Transverse colon (tissue), 4 donors: ENCODE measurements around the gene CCL2. TPM values are rescaled to one million over a fixed set of nuclear protein-coding genes. Genes with fewer than 3 reads are reported as not detected.

Source experiments
- DNase-seq: peaks from one replicate; pipeline ENCODE4 v3.0.0-alpha.2; 2019
- H3K27ac ChIP-seq, 4 donors: fragments of 200-600 bp; sonication (generic); 2 replicates each; pipeline ENCODE4 v1.5.1; 2016 to 2018; ENCODE audit warnings: inconsistent platforms in 4 of 4
- H3K27me3 ChIP-seq: fragments of 200-600 bp; sonication (generic); 2 replicates; pipeline ENCODE4 v1.5.1; 2017; ENCODE audit warnings: inconsistent platforms
- H3K36me3 ChIP-seq, 4 donors: fragments of 200-600 bp; sonication (generic); 2 replicates each; pipeline ENCODE4 v1.5.1; 2017 to 2019; ENCODE audit warnings: inconsistent platforms in 4 of 4
- H3K4me1 ChIP-seq, 4 donors: fragments of 200-600 bp; sonication (generic); 2 replicates each; pipeline ENCODE4 v1.5.1; 2017 to 2020; ENCODE audit warnings: inconsistent platforms in 4 of 4
- H3K4me3 ChIP-seq, 4 donors: fragments of 200-600 bp; sonication (generic); 1 replicate in 1 of 4; 2 replicates in 3 of 4; pipeline versions ENCODE4 v1.5.1 to v1.6.1; 2017 to 2019; ENCODE audit warnings: inconsistent platforms in 4 of 4
- H3K9me3 ChIP-seq, 2 donors: fragments of 200-600 bp; sonication (generic); 2 replicates each; pipeline ENCODE4 v1.5.1; 2017 to 2019; ENCODE audit warnings: inconsistent platforms in 2 of 2
- EP300 ChIP-seq: sonication (generic); formaldehyde crosslinking; IDR thresholded peaks from one replicate; pipeline ENCODE4 v1.6.1; 2017; ENCODE audit warnings: antibody characterized with exemption, low read depth
- POLR2A ChIP-seq: fragments of 450-650 bp; IDR thresholded peaks from one replicate; pipeline ENCODE4 v1.6.1; 2016; ENCODE audit warnings: antibody characterized with exemption, mild to moderate bottlenecking, moderate library complexity
- POLR2AphosphoS5 ChIP-seq, 3 donors: sonication (generic); formaldehyde crosslinking; IDR thresholded peaks; one replicate each; pipeline ENCODE4 v1.6.1; 2016; ENCODE audit warnings: antibody characterized with exemption in 3 of 3
- WGBS, 2 donors: methylation state at CpG; one replicate each; pipeline ENCODE4 v1.1.5; 2018; ENCODE audit warnings: low coverage in 1 of 2; 5-methylcytosine and 5-hydroxymethylcytosine counted together
- in situ Hi-C, 4 donors: fragments of 200-750 bp; cut with MboI; loops; one replicate each; pipeline versions ENCODE4 v1.15.0 to v1.15.1; 2017; ENCODE audit warnings: low sequenced_read_pairs in 3 of 4, low pct_ligation_motif_present in 1 of 4, low pct_unique_long_range_greater_than_20kb in 1 of 4
- intact Hi-C: fragments of 100-400 bp; cut with DNase I; formaldehyde crosslinking; loops from one replicate; pipeline ENCODE4 v1.15.1; 2023; ENCODE audit warnings: low total_unique reads
- total RNA-seq, 4 donors: library from RNA; depleted of rRNA; stranded (reverse); fragments of >200 nt; gene quantifications; one replicate each; pipeline ENCODE4 v1.1.0, GENCODE V29; 2016
- TF ChIP-seq, protein P1 (sequence below), 5 experiments: fragments of 200-600 bp in 3 of 5; fragments of 450-650 bp in 2 of 5; sonication (generic) in 3 of 5; IDR thresholded peaks; 1 replicate in 2 of 5; 2 replicates in 3 of 5; pipeline ENCODE4 v1.5.1; 2016 to 2017; ENCODE audit warnings: antibody characterized with exemption in 5 of 5, inconsistent platforms in 3 of 5, mild to moderate bottlenecking in 2 of 5, moderate library complexity in 1 of 5

The CCL2 gene
- total RNA-seq, 4 donors from 2014 or later = 9.1 to 147 (median 77.6) TPM

DNA sequence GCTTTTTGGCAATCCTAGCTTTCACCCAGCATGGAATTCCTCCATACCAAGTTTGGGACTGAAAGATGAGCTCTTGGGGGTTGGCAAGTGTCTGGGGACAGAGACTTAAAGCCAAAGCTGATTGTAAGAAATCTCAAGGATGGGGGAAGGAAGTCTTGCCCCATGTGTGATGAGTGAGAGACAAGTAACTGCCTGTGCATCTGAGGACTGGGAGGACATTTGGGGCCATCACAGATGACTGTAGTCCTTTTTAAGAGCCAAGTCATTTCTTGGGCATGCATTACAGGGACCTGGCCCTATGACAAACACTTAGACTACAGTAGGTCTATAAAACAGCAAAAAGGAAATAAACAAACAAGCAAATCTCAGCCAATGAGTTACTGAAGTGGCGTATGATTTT, 36.3 kb upstream of the CCL2 start:
- DNase-seq = no peak
- TF ChIP-seq EP300 (no peak), POLR2AphosphoS5 (IDR thresholded peaks at IDR 0.05) (no peak), POLR2A (no peak)
- TF ChIP-seq, protein P1, sequence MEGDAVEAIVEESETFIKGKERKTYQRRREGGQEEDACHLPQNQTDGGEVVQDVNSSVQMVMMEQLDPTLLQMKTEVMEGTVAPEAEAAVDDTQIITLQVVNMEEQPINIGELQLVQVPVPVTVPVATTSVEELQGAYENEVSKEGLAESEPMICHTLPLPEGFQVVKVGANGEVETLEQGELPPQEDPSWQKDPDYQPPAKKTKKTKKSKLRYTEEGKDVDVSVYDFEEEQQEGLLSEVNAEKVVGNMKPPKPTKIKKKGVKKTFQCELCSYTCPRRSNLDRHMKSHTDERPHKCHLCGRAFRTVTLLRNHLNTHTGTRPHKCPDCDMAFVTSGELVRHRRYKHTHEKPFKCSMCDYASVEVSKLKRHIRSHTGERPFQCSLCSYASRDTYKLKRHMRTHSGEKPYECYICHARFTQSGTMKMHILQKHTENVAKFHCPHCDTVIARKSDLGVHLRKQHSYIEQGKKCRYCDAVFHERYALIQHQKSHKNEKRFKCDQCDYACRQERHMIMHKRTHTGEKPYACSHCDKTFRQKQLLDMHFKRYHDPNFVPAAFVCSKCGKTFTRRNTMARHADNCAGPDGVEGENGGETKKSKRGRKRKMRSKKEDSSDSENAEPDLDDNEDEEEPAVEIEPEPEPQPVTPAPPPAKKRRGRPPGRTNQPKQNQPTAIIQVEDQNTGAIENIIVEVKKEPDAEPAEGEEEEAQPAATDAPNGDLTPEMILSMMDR (IDR thresholded peaks at IDR 0.05) = no peak
- Histone ChIP-seq H3K27ac (no peak overlapping the region), H3K9me3 (no peaks in the 10 kb centered on the region), H3K4me1 (no peaks in the 10 kb centered on the region), H3K4me3 (no peak overlapping the region), H3K36me3 (no peaks in the 10 kb centered on the region), H3K27me3 (no peaks in the 10 kb centered on the region)
- in situ Hi-C loops (no loop called here), intact Hi-C loops (no loop called here)
- 57 to 84% methylated on average over 1 of the region's 1 CpG for WGBS, 2 donors

DNA sequence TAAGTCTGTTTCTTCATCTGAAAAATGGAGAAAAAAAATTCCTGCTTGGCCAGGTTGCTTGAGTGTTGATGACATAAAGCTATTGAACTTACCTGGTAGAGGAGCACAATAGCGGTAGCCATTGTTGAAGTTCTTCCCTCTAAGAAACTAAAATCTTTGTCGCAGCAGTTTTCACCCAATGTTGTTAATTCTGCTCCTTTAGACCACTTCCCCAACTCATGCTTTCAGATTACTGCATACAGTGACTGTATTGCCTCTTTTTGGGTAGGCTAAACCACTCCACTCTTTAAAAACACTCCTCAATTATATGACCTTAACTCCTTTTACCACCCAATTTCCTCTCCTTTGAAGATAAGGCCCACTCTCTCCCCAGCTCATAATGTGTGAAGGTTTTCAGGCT, 35.7 kb upstream of the CCL2 start:
- TF ChIP-seq POLR2AphosphoS5 (IDR thresholded peaks at IDR 0.05) = no peak
- TF ChIP-seq EP300 = no peak
- no peak for TF ChIP-seq POLR2A
- TF ChIP-seq, protein P1 (IDR thresholded peaks at IDR 0.05) = no peak
- Histone ChIP-seq H3K27me3 (no peaks in the 10 kb centered on the region), H3K9me3 (no peaks in the 10 kb centered on the region), H3K36me3 (no peaks in the 10 kb centered on the region), H3K4me1 (no peaks in the 10 kb centered on the region), H3K4me3 (no peak overlapping the region), H3K27ac (no peak overlapping the region)
- DNase-seq = no peak
- 67 to 70% methylated on average over 2 of the region's 2 CpGs for WGBS, 2 donors
- intact Hi-C loops = no loop called here
- in situ Hi-C loops = no loop called here

DNA sequence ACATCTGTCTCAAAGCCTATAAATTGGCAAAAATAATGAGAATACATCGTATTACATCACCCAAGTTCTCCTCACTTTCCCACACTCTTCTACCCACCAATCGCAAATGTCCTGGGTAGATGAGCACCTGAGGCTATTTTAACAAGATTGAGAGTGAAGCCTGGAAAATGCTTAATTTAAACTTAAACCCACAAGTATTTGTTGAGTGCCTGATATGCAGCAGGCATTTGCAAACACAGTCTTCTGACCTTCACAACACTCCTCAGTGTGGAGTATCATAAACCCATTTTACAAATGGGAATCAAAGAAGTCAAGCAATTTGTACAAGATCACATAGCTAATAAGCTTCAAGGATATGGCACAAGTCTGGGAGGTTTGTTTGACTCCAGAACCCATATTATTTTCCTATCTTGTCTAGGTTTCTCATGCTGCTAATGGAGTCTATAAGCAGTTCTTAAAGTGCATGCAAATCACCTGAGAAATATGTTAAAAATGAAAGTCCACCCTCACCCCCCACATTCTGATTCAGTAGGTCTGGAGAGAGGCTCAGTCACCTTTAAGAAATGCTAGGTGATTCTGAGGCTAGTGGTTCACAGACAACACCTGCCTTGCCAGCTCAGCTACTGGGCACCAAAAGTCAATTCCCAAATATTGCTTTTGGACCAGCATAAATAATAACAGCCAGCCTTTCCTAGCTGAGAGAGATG, 34.9 kb upstream of the CCL2 start:
- Histone ChIP-seq H3K9me3 (no peaks in the 10 kb centered on the region), H3K36me3 (no peaks in the 10 kb centered on the region), H3K4me3 (no peak overlapping the region), H3K4me1 (no peaks in the 10 kb centered on the region), H3K27ac (no peak overlapping the region), H3K27me3 (no peaks in the 10 kb centered on the region)
- in situ Hi-C loops (no loop called here), intact Hi-C loops (no loop called here)
- no peak for DNase-seq
- no peak for TF ChIP-seq POLR2A
- TF ChIP-seq, protein P1 (IDR thresholded peaks at IDR 0.05) = no peak
- TF ChIP-seq POLR2AphosphoS5 (IDR thresholded peaks at IDR 0.05) = no peak
- no peak for TF ChIP-seq EP300
- WGBS, 2 donors = 73 to 92% methylated on average over 2 of the region's 2 CpGs

DNA sequence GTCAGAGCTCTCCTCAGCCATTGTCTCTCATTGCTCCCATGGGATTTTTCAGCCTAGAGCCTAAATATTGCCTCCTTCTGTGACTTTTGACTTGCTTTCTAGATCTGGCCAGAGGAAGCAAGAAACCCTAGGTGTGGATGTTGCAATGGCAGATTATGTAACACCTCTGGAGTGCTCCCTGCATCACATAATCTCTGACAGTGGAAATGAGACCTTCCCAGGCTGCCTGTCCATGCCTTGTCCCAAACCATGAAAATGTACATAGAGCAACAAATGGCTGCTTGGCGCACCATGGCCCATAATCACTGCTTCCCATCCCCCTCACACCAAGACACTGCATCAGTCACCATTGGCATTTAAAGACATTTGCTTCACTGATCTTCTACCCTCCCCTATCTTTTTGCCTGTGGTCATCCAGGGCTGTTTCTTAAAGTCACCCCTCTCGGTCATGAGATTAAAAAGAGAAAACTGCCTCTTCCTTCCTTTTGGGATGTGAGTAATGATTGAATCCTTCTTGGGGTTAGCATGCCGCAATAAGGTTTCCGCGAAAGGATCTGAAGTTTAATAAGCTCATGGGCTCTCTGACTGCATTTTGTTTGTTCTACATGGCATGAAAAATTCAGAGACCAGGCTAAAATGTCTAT, 34.2 kb upstream of the CCL2 start:
- DNase-seq = no peak
- H3K9me3 ChIP-seq = no peaks in the 10 kb centered on the region
- H3K27me3 ChIP-seq = no peaks in the 10 kb centered on the region
- WGBS, 2 donors = 76 to 83% methylated on average over 4 to 5 of the region's 5 CpGs
- no peak overlapping the region for H3K4me3 ChIP-seq
- no peaks in the 10 kb centered on the region for H3K36me3 ChIP-seq
- no peak overlapping the region for H3K27ac ChIP-seq
- H3K4me1 ChIP-seq = no peaks in the 10 kb centered on the region
- in situ Hi-C loops = no loop called here
- TF ChIP-seq POLR2AphosphoS5 (IDR thresholded peaks at IDR 0.05) = no peak
- no peak for TF ChIP-seq EP300
- TF ChIP-seq POLR2A = no peak
- TF ChIP-seq, protein P1 (IDR thresholded peaks at IDR 0.05) = no peak
- intact Hi-C loops = no loop called here
